NB4 (cell line): ENCODE measurements around the gene PPM1K.

Experiments
- MYC ChIP-seq: IDR thresholded peaks from 2 replicates; pipeline ENCODE4 v1.6.1; 2011; ENCODE audit warnings: low read depth, low read length
- POLR2A ChIP-seq: IDR thresholded peaks from 2 replicates; pipeline ENCODE4 v1.6.1; 2011; ENCODE audit warnings: mild to moderate bottlenecking; ENCODE audit not compliant: insufficient read length; ENCODE audit errors: extremely low read depth
- TF ChIP-seq, protein P1 (sequence below): IDR thresholded peaks from one replicate; pipeline ENCODE4 v1.5.1; 2012; ENCODE audit warnings: low read depth, low read length

DNA sequence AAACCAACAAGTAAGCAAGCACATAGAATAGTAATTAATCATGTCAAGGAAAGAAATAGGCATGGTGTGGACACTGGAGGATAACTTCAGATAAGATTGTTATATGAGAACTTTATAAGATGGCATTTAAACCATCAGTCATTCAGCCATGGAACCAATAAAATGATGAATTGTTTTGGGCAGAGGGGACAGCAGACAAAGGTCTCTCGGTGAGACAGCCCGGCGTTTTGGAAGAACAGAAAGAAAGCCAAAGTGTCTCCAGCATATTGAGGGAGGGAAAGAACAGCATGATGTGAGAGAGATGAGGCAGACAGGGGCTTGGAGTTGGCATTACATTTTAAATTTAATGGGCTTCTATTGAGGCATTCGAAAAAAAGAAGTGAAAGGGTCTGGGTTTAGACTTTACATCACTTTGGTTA lies 883 bp upstream of the PPM1K start:
- no peak for TF ChIP-seq POLR2A
- TF ChIP-seq, protein P1, sequence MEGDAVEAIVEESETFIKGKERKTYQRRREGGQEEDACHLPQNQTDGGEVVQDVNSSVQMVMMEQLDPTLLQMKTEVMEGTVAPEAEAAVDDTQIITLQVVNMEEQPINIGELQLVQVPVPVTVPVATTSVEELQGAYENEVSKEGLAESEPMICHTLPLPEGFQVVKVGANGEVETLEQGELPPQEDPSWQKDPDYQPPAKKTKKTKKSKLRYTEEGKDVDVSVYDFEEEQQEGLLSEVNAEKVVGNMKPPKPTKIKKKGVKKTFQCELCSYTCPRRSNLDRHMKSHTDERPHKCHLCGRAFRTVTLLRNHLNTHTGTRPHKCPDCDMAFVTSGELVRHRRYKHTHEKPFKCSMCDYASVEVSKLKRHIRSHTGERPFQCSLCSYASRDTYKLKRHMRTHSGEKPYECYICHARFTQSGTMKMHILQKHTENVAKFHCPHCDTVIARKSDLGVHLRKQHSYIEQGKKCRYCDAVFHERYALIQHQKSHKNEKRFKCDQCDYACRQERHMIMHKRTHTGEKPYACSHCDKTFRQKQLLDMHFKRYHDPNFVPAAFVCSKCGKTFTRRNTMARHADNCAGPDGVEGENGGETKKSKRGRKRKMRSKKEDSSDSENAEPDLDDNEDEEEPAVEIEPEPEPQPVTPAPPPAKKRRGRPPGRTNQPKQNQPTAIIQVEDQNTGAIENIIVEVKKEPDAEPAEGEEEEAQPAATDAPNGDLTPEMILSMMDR = no peak
- no peak for TF ChIP-seq MYC
